GM12878 (cell line): ENCODE data around the gene ATP6V0E1. TPM values are rescaled to one million over a fixed set of nuclear protein-coding genes. Genes with fewer than 3 reads are reported as not detected.

Source experiments
- ATAC-seq: fragments of 200-7000 bp; cut with Tn5 transposase; 3 replicates; pipeline ENCODE4 v1.9.1; 2020; ENCODE audit warnings: mild to moderate bottlenecking, moderate library complexity
- BruUV-seq: library from RNA; stranded (reverse); fragments of 400-500 nt; replicated peaks from 2 replicates; lab custom pipeline; 2021; lab: Mats Ljungman, UMichigan
- CTCF ChIA-PET: fragments of 300-600 bp; sonication (Branson Sonifier 250); formaldehyde crosslinking; extraction: SDS; loops from one replicate; lab custom pipeline; 2021; ENCODE audit warnings: inconsistent platforms; lab: Yijun Ruan, JAX
- POLR2A ChIA-PET: fragments of 350-600 bp; formaldehyde crosslinking; extraction: SDS; loops from one replicate; lab custom pipeline; 2021; ENCODE audit warnings: inconsistent platforms; lab: Charles Lee
- RAD21 ChIA-PET: fragments of 300-600 bp; sonication (Branson Sonifier 250); formaldehyde crosslinking; loops from one replicate; lab custom pipeline; 2023; ENCODE audit warnings: antibody characterized with exemption; ENCODE audit not compliant: unreplicated experiment; lab: Charles Lee
- SMC1A ChIA-PET: fragments of 300-600 bp; sonication (Branson Sonifier 250); formaldehyde crosslinking; loops from one replicate; lab custom pipeline; 2023; ENCODE audit not compliant: unreplicated experiment, uncharacterized antibody; lab: Charles Lee
- DNase-seq: peaks from one replicate; pipeline ENCODE4 v3.0.0-alpha.2; 2011; ENCODE audit warnings: low read depth, low spot score
- FAIRE-seq: peaks from 3 replicates; lab custom pipeline; 2011; peaks lifted over from hg19 to GRCh38; lab: Jason Lieb, UNC
- H2AFZ ChIP-seq: 2 replicates; pipeline ENCODE4 v1.6.0; 2011; ENCODE audit warnings: low read depth, low read length, control low read depth; ENCODE audit not compliant: control insufficient read depth
- H3K27ac ChIP-seq: 2 replicates; pipeline ENCODE4 v1.5.1; 2011; ENCODE audit warnings: control low read depth; ENCODE audit not compliant: control insufficient read depth, insufficient read depth
- H3K27me3 ChIP-seq, 2 experiments: replicated peaks in 1 of 2; 2 replicates each; pipeline versions ENCODE4 v1.6.0 to v1.6.1; 2011; ENCODE audit warnings: low read length in 1 of 2; ENCODE audit not compliant: control insufficient read depth in 2 of 2, insufficient read depth in 2 of 2
- H3K36me3 ChIP-seq, 2 experiments: 2 replicates each; pipeline ENCODE4 v1.5.1; 2011; ENCODE audit warnings: low read length in 1 of 2; ENCODE audit not compliant: control insufficient read depth in 2 of 2, insufficient read depth in 2 of 2
- H3K4me1 ChIP-seq: 2 replicates; pipeline ENCODE4 v1.6.1; 2011; ENCODE audit warnings: mild to moderate bottlenecking, low read length, moderate library complexity, mixed read lengths; ENCODE audit not compliant: control insufficient read depth, insufficient read depth
- H3K4me2 ChIP-seq: 2 replicates; pipeline ENCODE4 v1.6.0; 2011; ENCODE audit warnings: control low read depth; ENCODE audit not compliant: control insufficient read depth, insufficient read depth
- H3K4me3 ChIP-seq: fragments of 200-600 bp; sonication (generic); 2 replicates; pipeline ENCODE4 v1.5.1; 2016
- H3K79me2 ChIP-seq: 2 replicates; pipeline ENCODE4 v1.6.0; 2011; ENCODE audit warnings: low read length; ENCODE audit not compliant: control insufficient read depth, insufficient read depth
- H3K9ac ChIP-seq: 2 replicates; pipeline ENCODE4 v1.8.0; 2011; ENCODE audit warnings: low read length, control low read depth, mixed read lengths; ENCODE audit not compliant: control insufficient read depth, insufficient read depth
- H3K9me3 ChIP-seq: replicated peaks from 3 replicates; pipeline ENCODE4 v1.5.1; 2011; ENCODE audit warnings: mild to moderate bottlenecking, low read length; ENCODE audit not compliant: control insufficient read depth, insufficient read depth
- H4K20me1 ChIP-seq: 2 replicates; pipeline ENCODE4 v1.6.0; 2011; ENCODE audit not compliant: control insufficient read depth, insufficient read depth
- CBX3 ChIP-seq: fragments of 200-600 bp; sonication (generic); IDR thresholded peaks from 2 replicates; pipeline ENCODE4 v1.6.1; 2016; ENCODE audit warnings: low read depth, borderline replicate concordance
- CHD4 ChIP-seq: fragments of 200-600 bp; sonication (generic); IDR thresholded peaks from 2 replicates; pipeline ENCODE4 v1.6.1; 2016; ENCODE audit warnings: mild to moderate bottlenecking
- CREB1 ChIP-seq: IDR thresholded peaks from 2 replicates; pipeline ENCODE4 v1.6.1; 2012; ENCODE audit warnings: low read depth, mild to moderate bottlenecking, inconsistent platforms
- ESRRA ChIP-seq: IDR thresholded peaks from 2 replicates; pipeline ENCODE4 v1.6.1; 2012; ENCODE audit warnings: mild to moderate bottlenecking, low read length, improper control_type of control experiment
- IKZF1 ChIP-seq: fragments of 450-650 bp; conservative IDR thresholded peaks from 2 replicates; pipeline ENCODE4 v1.6.1; 2017; ENCODE audit warnings: antibody characterized with exemption, mild to moderate bottlenecking
- NR2C1 ChIP-seq: fragments of 450-650 bp; IDR thresholded peaks from 2 replicates; pipeline ENCODE4 v1.6.1; 2017; ENCODE audit warnings: antibody characterized with exemption, mild to moderate bottlenecking, moderate library complexity
- PML ChIP-seq: IDR thresholded peaks from 2 replicates; pipeline ENCODE4 v1.6.1; 2012; ENCODE audit warnings: low read length, inconsistent platforms
- SP1 ChIP-seq: IDR thresholded peaks from one replicate; pipeline ENCODE4 v1.6.1; 2011; ENCODE audit warnings: low read depth, low read length
- SPI1 ChIP-seq: IDR thresholded peaks from 2 replicates; pipeline ENCODE4 v1.6.1; 2011; ENCODE audit warnings: low read depth, mild to moderate bottlenecking, low read length, moderate library complexity, borderline replicate concordance; ENCODE audit not compliant: insufficient read depth
- TARDBP ChIP-seq: IDR thresholded peaks from 2 replicates; pipeline ENCODE4 v1.6.1; 2016; ENCODE audit warnings: borderline replicate concordance
- TCF3 ChIP-seq: IDR thresholded peaks from 2 replicates; pipeline ENCODE4 v1.6.1; 2012; ENCODE audit warnings: low read depth, mild to moderate bottlenecking, low read length, borderline replicate concordance; ENCODE audit not compliant: insufficient read depth
- WGBS: methylation state at CpG from one replicate; pipeline ENCODE4 v1.1.6; 2016; ENCODE audit warnings: low lambda C conversion rate; ENCODE audit not compliant: insufficient replicate concordance, insufficient coverage; ENCODE audit errors: missing lambda C conversion rate; 5-methylcytosine and 5-hydroxymethylcytosine counted together
- in situ Hi-C: fragments of 300-500 bp; cut with MboI; formaldehyde crosslinking; loops from 9 replicates; pipeline ENCODE4 v1.14.3; 2018; ENCODE audit warnings: mixed read lengths
- intact Hi-C: fragments of 100-400 bp; cut with micrococcal nuclease; formaldehyde crosslinking; loops from one replicate; pipeline ENCODE4 v1.14.2; 2022; ENCODE audit not compliant: unreplicated experiment
- polyA plus RNA-seq, 11 experiments: library from polyadenylated mRNA; depleted of rRNA in 4 of 11; unstranded in 6 of 11; stranded (reverse) in 5 of 11; fragments of >200 nt; fragmentation: Nextera tagmentation in 4 of 11; fragmentation: Illumina TruSeq in 1 of 11; extraction: Ambion mirVana in 4 of 11; extraction: Trizol in 1 of 11; gene quantifications; 1 replicate in 1 of 11; 2 replicates in 10 of 11; pipeline versions ENCODE4 v1.2.1 to v1.2.3, GENCODE V29; 2011 to 2016; ENCODE audit warnings: inconsistent platforms in 2 of 11, missing spikeins in 2 of 11, low read depth in 1 of 11
- total RNA-seq, 4 experiments: library from RNA; depleted of rRNA in 3 of 4; stranded (reverse); fragments of >200 nt in 3 of 4; fragmentation: Illumina TruSeq in 1 of 4; extraction: Trizol in 1 of 4; gene quantifications; 2 replicates each; pipeline versions ENCODE4 v1.2.1 to v1.2.3, GENCODE V29; 2013 to 2021
- TF ChIP-seq, protein P1 (sequence below): fragments of 450-650 bp; formaldehyde crosslinking; IDR thresholded peaks from 2 replicates; pipeline ENCODE4 v1.4.0; 2020; ENCODE audit warnings: mild to moderate bottlenecking, moderate library complexity
- TF ChIP-seq, protein P2 (sequence below): IDR thresholded peaks from 2 replicates; pipeline ENCODE4 v1.6.1; 2012; ENCODE audit warnings: improper control_type of control experiment, low read depth, low read length; ENCODE audit not compliant: insufficient replicate concordance

ATP6V0E1 gene
- total and polyA plus RNA-seq, 10 of the 15 experiments (the other 5 are each of a cell fraction or from before 2014, with no cell fraction given) = 143 to 787 (median 306) TPM

DNA sequence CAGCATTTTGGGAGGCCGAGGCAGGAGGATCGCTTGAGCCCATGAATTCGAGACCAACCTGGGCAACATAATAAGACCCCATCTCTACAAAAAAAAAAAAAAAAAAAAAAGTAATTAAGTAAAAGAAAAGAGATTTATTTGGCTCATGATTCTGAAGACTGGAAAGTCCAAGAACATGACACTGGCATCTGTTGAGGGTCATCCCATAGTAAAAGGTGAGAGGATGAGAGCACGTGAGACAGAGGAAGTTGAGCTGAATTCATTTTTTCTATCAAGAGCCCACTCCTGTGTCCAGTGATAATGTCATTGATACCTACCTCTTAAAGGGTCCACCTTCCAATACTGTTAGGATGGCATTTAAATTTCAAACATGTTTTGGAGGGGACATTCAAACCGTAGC is 92.4 kb downstream of the ATP6V0E1 start:
- no peak overlapping the region for H3K4me3 ChIP-seq
- no peak for TF ChIP-seq PML
- TF ChIP-seq, protein P1, sequence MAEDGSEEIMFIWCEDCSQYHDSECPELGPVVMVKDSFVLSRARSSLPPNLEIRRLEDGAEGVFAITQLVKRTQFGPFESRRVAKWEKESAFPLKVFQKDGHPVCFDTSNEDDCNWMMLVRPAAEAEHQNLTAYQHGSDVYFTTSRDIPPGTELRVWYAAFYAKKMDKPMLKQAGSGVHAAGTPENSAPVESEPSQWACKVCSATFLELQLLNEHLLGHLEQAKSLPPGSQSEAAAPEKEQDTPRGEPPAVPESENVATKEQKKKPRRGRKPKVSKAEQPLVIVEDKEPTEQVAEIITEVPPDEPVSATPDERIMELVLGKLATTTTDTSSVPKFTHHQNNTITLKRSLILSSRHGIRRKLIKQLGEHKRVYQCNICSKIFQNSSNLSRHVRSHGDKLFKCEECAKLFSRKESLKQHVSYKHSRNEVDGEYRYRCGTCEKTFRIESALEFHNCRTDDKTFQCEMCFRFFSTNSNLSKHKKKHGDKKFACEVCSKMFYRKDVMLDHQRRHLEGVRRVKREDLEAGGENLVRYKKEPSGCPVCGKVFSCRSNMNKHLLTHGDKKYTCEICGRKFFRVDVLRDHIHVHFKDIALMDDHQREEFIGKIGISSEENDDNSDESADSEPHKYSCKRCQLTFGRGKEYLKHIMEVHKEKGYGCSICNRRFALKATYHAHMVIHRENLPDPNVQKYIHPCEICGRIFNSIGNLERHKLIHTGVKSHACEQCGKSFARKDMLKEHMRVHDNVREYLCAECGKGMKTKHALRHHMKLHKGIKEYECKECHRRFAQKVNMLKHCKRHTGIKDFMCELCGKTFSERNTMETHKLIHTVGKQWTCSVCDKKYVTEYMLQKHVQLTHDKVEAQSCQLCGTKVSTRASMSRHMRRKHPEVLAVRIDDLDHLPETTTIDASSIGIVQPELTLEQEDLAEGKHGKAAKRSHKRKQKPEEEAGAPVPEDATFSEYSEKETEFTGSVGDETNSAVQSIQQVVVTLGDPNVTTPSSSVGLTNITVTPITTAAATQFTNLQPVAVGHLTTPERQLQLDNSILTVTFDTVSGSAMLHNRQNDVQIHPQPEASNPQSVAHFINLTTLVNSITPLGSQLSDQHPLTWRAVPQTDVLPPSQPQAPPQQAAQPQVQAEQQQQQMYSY = no peak
- TF ChIP-seq, protein P2, sequence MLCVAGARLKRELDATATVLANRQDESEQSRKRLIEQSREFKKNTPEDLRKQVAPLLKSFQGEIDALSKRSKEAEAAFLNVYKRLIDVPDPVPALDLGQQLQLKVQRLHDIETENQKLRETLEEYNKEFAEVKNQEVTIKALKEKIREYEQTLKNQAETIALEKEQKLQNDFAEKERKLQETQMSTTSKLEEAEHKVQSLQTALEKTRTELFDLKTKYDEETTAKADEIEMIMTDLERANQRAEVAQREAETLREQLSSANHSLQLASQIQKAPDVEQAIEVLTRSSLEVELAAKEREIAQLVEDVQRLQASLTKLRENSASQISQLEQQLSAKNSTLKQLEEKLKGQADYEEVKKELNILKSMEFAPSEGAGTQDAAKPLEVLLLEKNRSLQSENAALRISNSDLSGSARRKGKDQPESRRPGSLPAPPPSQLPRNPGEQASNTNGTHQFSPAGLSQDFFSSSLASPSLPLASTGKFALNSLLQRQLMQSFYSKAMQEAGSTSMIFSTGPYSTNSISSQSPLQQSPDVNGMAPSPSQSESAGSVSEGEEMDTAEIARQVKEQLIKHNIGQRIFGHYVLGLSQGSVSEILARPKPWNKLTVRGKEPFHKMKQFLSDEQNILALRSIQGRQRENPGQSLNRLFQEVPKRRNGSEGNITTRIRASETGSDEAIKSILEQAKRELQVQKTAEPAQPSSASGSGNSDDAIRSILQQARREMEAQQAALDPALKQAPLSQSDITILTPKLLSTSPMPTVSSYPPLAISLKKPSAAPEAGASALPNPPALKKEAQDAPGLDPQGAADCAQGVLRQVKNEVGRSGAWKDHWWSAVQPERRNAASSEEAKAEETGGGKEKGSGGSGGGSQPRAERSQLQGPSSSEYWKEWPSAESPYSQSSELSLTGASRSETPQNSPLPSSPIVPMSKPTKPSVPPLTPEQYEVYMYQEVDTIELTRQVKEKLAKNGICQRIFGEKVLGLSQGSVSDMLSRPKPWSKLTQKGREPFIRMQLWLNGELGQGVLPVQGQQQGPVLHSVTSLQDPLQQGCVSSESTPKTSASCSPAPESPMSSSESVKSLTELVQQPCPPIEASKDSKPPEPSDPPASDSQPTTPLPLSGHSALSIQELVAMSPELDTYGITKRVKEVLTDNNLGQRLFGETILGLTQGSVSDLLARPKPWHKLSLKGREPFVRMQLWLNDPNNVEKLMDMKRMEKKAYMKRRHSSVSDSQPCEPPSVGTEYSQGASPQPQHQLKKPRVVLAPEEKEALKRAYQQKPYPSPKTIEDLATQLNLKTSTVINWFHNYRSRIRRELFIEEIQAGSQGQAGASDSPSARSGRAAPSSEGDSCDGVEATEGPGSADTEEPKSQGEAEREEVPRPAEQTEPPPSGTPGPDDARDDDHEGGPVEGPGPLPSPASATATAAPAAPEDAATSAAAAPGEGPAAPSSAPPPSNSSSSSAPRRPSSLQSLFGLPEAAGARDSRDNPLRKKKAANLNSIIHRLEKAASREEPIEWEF = no peak
- no peak for TF ChIP-seq TARDBP
- no peak for TF ChIP-seq CHD4
- TF ChIP-seq CBX3 = no peak
- TF ChIP-seq ESRRA = no peak
- no peak for TF ChIP-seq SPI1
- no peak for TF ChIP-seq SP1
- no peak for TF ChIP-seq TCF3
- no peak for TF ChIP-seq CREB1
- TF ChIP-seq NR2C1 = no peak
- TF ChIP-seq IKZF1 = no peak
- H3K79me2 ChIP-seq = no peaks in the 10 kb centered on the region
- BruUV-seq = no TSS peak
- ATAC-seq = no peak
- H3K27ac ChIP-seq = no peak overlapping the region
- SMC1A ChIA-PET = no interaction called here
- RAD21 ChIA-PET = no interaction called here
- 0 out of 4 replicates have a peak, but pooled peaks cover 0 to 2% of the 10 kb centered on the region in 2 experiments for H3K36me3 ChIP-seq
- no peaks in the 10 kb centered on the region for H4K20me1 ChIP-seq
- H3K27me3 ChIP-seq = no peaks in the 10 kb centered on the region
- 79% methylated on average over 5 of the region's 5 CpGs for WGBS
- H3K4me2 ChIP-seq = no peak overlapping the region
- no peak overlapping the region for H2AFZ ChIP-seq
- no peak for DNase-seq
- no peak overlapping the region for H3K9ac ChIP-seq
- no peaks in the 10 kb centered on the region for H3K9me3 ChIP-seq
- intact Hi-C loops (no loop called here), in situ Hi-C loops (no loop called here)
- POLR2A ChIA-PET = interaction anchor here (0.6 kb wide), 1 partner anchor 859 kb away, joined by 8 read pairs; no protein-coding TSS in a partner anchor
- H3K4me1 ChIP-seq = no peaks in the 10 kb centered on the region
- FAIRE-seq = no peak
- CTCF ChIA-PET = no interaction called here
